ENCODE results near the gene FAM184A. TPM values are rescaled to one million over a fixed set of nuclear protein-coding genes. Genes with fewer than 3 reads are reported as not detected.
"Not testable (repeated sequence)": the region's sequence is repeated elsewhere in the genome, so short reads cannot be mapped to it uniquely, and the experiment has no call there.

Gene FAM184A
- total RNA-seq, 1 donor from 2014 or later = 0.59 TPM

GRCh38 chr6:119109654-119110325, 31.3 kb upstream of the FAM184A start:
- Mint-ChIP-seq H3K36me3 (ENCODE audit: unreplicated experiment) (no peaks in the 10 kb centered on the region), H3K9me3 (ENCODE audit: unreplicated experiment) (no peaks in the 10 kb centered on the region), H3K27ac (ENCODE audit: unreplicated experiment) (no peak overlapping the region), H3K4me1 (ENCODE audit: unreplicated experiment) (no peaks in the 10 kb centered on the region), H3K4me3 (ENCODE audit: unreplicated experiment) (no peak overlapping the region), H3K27me3 (ENCODE audit: unreplicated experiment) (peaks cover 27% of the 10 kb centered on the region)
- TF ChIP-seq CTCF (IDR thresholded peaks at IDR 0.05) = no peak
- DNase-seq (ENCODE audit: extremely low spot score, unreplicated experiment) = no peak

DNA sequence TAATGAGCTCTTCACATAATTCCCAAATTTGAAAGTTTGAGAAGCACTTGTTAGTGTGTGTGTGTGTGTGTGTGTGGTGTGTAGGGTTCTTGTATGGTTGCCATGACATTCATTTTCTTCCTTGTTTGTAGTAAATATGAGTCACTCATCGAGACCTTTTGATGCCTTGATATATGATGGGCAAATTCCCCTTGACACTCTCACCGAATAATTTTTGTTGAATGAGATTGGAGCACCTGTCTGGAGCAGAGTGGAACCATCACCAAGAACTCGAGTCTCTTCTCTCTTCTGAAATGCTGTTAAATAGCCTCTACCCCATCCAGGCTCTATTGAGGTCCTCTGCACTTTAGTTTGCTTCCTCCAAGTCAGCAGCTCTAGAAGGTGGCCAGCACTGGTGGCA, 29.6 kb upstream of the FAM184A start:
- H3K27ac Mint-ChIP-seq (ENCODE audit: unreplicated experiment) = no peak overlapping the region
- no peaks in the 10 kb centered on the region for H3K36me3 Mint-ChIP-seq (ENCODE audit: unreplicated experiment)
- DNase-seq (ENCODE audit: extremely low spot score, unreplicated experiment) = no peak
- TF ChIP-seq CTCF (IDR thresholded peaks at IDR 0.05) = no peak
- no peaks in the 10 kb centered on the region for H3K9me3 Mint-ChIP-seq (ENCODE audit: unreplicated experiment)
- no peak overlapping the region for H3K4me3 Mint-ChIP-seq (ENCODE audit: unreplicated experiment)
- H3K27me3 Mint-ChIP-seq (ENCODE audit: unreplicated experiment) = peaks cover 32% of the 10 kb centered on the region
- H3K4me1 Mint-ChIP-seq (ENCODE audit: unreplicated experiment) = no peaks in the 10 kb centered on the region

DNA sequence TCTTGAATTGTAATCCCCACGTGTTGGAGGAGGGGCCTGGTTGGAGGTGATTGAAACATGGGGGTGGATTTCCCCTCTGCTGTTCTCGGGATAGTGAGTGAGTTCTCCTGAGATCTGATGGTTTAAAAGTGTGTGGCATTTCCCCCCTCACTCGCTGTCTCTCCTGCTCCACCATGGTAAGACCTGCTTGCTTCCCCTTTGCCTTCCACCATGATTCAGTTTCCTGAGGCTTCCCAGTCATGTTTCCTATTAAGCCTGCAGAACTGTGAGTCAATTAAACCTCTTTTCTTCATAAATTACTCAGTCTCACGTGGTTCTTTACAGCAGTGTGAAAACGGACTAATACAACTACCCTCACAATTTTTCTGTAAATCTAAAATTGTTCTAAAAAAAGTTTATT, 26.8 kb upstream of the FAM184A start:
- H3K36me3 Mint-ChIP-seq (ENCODE audit: unreplicated experiment) = no peaks in the 10 kb centered on the region
- TF ChIP-seq CTCF (IDR thresholded peaks at IDR 0.05) = no peak

GRCh38 chr6:119102901-119103300, 24.4 kb upstream of the FAM184A start:
- no peak for TF ChIP-seq CTCF (IDR thresholded peaks at IDR 0.05)
- no peaks in the 10 kb centered on the region for H3K4me1 Mint-ChIP-seq (ENCODE audit: unreplicated experiment)
- no peak overlapping the region for H3K27ac Mint-ChIP-seq (ENCODE audit: unreplicated experiment)
- no peak for DNase-seq (ENCODE audit: extremely low spot score, unreplicated experiment)
- H3K9me3 Mint-ChIP-seq (ENCODE audit: unreplicated experiment) = no peaks in the 10 kb centered on the region
- H3K27me3 Mint-ChIP-seq (ENCODE audit: unreplicated experiment) = peaks cover 12% of the 10 kb centered on the region
- H3K4me3 Mint-ChIP-seq (ENCODE audit: unreplicated experiment) = no peak overlapping the region
- H3K36me3 Mint-ChIP-seq (ENCODE audit: unreplicated experiment) = no peaks in the 10 kb centered on the region

More for the DNA sequence above, 26.8 kb upstream of the FAM184A start:
- no peak for DNase-seq (ENCODE audit: extremely low spot score, unreplicated experiment)
- peaks cover 28% of the 10 kb centered on the region for H3K27me3 Mint-ChIP-seq (ENCODE audit: unreplicated experiment)
- no peak overlapping the region for H3K27ac Mint-ChIP-seq (ENCODE audit: unreplicated experiment)
- H3K9me3 Mint-ChIP-seq (ENCODE audit: unreplicated experiment) = no peaks in the 10 kb centered on the region
- H3K4me1 Mint-ChIP-seq (ENCODE audit: unreplicated experiment) = no peaks in the 10 kb centered on the region
- no peak overlapping the region for H3K4me3 Mint-ChIP-seq (ENCODE audit: unreplicated experiment)

- H3K4me3 Mint-ChIP-seq (ENCODE audit: unreplicated experiment) = no peak overlapping the region
- DNase-seq (ENCODE audit: extremely low spot score, unreplicated experiment) = no peak
- H3K36me3 Mint-ChIP-seq (ENCODE audit: unreplicated experiment) = no peaks in the 10 kb centered on the region
- no peaks in the 10 kb centered on the region for H3K9me3 Mint-ChIP-seq (ENCODE audit: unreplicated experiment)
- H3K27me3 Mint-ChIP-seq (ENCODE audit: unreplicated experiment) = peaks cover 9% of the 10 kb centered on the region
- TF ChIP-seq CTCF (IDR thresholded peaks at IDR 0.05) = no peak
- no peaks in the 10 kb centered on the region for H3K4me1 Mint-ChIP-seq (ENCODE audit: unreplicated experiment)
- H3K27ac Mint-ChIP-seq (ENCODE audit: unreplicated experiment) = no peak overlapping the region
Measured at GRCh38 chr6:119100115-119100514, 21.7 kb upstream of the FAM184A start.

- H3K36me3 Mint-ChIP-seq (ENCODE audit: unreplicated experiment); H3K9me3 Mint-ChIP-seq (ENCODE audit: unreplicated experiment); DNase-seq (ENCODE audit: extremely low spot score, unreplicated experiment); H3K27ac Mint-ChIP-seq (ENCODE audit: unreplicated experiment); H3K4me1 Mint-ChIP-seq (ENCODE audit: unreplicated experiment); H3K4me3 Mint-ChIP-seq (ENCODE audit: unreplicated experiment): not testable (repeated sequence)
- peaks cover 22% of the 10 kb centered on the region for H3K27me3 Mint-ChIP-seq (ENCODE audit: unreplicated experiment)
Measured at GRCh38 chr6:119097815-119098361, 19.4 kb upstream of the FAM184A start.

Data from osteocyte (in vitro differentiated cells).